Renal cortex interstitium (tissue), 11 donors: ENCODE results near the gene CHKA. TPM values are rescaled to one million over a fixed set of nuclear protein-coding genes. Genes with fewer than 3 reads are reported as not detected.

Experiments
- DNase-seq, 11 donors: peaks; one replicate each; pipeline ENCODE4 v3.0.0-alpha.2; 2013; ENCODE audit warnings: low read depth in 9 of 11, low spot score in 4 of 11; ENCODE audit errors: extremely low read depth in 1 of 11
- polyA plus RNA-seq, 3 donors: library from polyadenylated mRNA; unstranded; fragments of 120-200 nt; gene quantifications; one replicate each; pipeline ENCODE4 v1.2.1, GENCODE V29; 2013; ENCODE audit not compliant: insufficient read length in 3 of 3

The CHKA gene
- polyA plus RNA-seq, 3 donors = 31.9 to 49.8 (median 36.2) TPM

DNA sequence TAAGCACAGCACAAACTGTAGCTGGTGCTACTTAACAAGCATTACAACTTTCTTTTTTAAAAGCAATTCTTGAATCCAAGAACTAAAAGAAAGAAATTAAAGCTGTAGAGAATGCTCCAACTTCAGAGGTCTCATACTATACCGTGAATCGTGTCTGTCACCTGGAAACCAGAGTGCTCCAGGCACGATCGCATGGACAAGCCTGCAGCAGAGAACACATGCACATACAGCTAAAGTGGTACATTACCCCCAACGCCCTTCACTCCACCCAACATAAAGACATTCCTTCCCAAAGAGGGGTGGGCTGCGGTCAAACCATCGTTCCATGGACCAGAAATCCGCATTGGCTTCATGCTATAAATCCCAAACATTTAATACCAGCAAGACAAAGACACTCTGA is 31.5 kb downstream of the CHKA start:
- DNase-seq = no peak

DNA sequence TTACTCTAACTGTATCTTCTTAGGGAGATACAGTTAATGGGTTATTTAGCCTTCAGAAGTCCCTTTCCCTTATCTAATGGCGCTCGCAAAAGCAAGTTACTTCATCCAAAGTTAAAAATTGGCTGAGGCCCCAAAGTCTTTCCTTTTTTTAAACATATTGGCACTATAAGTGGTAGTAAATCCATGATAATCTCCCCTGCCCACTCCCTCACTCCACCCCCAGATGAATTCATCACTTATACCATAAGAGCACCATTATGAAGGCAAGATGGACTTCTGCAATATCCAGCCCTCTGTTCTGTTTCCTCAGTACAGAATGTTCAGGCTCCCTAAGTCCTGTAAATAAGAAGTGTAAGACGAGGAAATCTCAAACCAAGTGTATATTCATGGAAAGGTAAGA is 37.7 kb downstream of the CHKA start:
- DNase-seq = no peak

DNA sequence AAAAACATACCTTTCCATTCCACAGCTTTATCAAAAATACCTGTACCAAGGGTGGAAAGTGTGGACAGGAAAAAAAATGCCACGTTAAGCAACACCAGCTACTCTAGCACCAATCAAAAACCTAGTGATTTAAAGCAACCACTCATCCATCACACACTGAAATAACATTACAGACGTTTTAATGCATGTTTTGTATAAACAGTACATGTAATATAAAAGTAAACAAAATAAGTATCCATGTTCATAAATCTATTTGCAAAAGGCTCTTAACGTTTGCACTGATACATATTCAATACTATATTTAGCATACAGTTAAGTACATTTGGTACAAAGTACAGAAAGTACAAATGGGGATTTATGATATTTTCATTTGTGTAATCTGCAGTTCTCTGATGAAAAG is 38.7 kb downstream of the CHKA start:
- no peak for DNase-seq

DNA sequence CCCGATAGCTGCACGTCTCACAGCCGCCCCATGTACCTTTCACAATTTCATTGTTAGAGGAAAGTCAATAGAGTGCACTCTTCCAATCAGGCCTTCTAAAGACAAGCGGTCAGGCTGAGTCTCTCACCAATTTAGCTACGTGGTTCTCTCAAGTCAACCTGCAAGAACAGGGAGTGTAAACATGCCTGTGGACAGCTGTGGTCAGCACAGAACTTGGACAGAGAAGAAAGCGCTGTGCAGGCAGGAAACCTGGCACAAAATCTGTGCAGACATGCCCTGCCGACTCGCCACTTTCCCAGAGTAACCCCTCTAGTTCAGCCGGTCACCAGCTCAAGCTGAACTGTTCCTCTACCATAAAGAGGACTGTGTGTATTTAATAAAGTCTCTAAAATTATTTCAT is 39.5 kb downstream of the CHKA start:
- DNase-seq = no peak

DNA sequence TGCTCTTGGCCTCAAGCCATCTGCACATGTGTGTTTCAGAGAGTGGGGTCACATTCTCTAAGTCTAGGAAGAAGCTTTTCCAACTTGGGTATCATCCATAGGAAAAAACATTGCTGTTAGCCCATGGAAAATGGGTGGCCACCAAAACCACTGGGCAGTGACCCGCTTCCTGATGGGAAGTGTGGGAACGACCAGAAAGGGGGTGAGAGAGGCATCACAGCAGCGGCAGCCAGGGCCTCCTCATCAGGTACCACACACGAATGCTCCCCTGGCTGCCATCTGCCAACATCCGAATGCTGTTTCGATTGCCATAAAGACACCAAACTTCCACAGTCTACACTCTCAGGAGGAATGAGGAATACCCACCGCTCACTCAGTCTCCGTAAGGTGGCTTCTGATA is 40.3 kb downstream of the CHKA start:
- no peak for DNase-seq

DNA sequence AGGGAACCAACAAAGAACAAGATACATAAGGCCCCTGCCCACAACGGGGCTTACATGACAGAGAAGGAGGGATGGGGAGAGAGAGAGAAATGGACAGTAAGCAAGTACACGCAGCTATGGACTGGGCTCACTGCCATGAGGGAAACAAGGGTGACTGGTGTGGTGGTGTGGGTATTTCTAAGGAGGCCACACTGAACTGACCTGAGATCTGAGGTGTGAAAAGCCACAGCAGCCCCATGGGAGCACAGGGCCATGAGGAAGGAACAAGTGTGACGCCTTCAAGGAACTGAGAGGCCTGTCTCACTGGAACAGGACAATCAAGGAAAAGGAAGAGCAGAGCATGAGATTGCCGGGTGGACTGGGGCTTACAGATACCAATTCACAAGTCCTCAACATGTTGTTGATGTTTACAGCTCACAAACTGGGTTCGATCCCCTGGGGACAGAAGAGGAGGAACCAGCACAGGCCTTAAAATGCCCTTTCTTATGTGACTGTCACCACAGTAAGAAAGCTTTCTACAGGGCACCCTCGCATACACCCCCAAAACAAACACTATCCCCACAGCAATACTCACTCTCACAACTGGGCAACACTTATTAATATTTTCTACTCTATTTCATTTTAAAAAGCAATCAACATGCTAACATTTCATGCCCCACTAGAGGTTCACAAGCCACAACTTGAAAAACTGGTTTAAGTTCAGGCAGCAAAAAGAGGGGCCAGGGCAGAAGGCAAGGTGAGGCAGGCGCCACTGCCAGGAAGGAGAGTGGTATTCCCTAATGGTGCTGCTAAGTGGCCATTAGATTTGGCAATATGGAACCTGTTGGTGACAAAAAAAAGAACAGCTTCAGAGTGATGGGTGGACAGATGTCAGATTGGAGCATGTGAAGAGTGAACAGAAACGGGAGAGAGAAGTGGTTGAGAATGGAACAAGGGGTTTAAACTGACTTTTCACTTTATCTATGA is 43.3 kb downstream of the CHKA start:
- peak in 1 of 11 donors; percentile 18 for DNase-seq

DNA sequence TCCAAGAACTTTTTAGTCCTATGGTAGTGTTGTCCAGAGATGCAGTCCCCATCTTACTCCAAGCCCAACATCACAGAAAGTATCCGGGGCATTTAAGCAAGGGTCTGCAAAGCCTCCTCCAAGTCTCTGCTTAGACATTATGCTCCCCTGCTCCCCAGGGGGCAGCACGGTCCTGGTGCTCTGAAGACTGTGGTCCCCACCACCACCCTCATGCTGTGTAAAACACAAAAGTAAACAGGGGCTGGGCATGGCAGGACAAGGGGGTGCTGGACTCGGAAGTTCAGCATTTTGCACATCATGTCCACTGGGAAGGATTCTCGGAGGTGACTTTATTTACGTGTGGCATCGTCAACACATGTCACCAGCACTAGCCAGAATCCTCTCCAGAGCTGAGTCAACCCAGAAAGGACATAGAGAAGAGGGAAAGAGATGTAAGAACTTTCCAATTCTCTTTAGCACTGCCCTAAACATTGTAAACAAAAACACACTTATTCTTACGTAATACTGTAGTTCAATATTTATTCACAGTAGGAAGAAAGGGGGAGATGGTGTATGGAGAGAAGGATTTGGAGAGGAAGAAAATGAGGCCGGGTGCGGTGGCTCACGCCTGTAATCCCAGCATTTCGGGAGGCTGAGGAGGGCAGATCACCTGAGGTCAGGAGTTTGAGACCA is 44.7 kb downstream of the CHKA start:
- no peak for DNase-seq

DNA sequence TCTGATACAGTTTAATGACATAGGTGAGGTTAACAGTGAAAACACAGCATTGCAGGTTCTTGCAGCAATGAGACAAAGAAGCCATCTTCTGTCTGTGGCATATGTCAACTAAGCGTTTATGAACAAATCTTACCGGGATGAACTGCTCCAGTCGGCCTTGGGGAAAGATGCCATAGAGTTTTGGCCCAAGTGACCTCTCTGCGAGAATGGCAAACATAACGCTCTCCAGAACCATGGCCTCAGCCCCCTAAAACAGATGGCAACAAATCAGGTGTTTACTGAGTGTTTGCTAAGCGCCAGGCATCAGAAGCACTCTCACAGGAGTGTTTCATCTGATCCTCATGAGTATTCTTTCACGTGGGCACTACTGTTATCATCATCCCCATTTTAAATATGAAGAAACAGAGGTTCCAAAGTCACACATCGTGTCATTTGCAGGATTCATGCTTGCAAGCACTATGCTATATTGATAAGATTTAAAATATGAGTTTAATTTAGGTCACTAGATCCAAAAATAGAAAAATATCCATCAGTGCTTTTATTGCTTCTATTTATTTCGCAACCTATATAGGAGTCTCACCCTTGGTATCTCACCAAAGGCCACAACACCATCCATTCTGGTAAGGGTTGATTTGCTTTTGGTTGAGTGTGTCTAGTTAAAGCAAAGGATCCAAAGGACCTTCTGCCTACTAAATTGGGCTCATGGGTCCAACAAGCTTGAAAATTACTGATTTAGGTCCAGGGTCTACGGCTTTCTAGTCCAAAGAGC is 46.4 kb downstream of the CHKA start:
- DNase-seq = no peak

DNA sequence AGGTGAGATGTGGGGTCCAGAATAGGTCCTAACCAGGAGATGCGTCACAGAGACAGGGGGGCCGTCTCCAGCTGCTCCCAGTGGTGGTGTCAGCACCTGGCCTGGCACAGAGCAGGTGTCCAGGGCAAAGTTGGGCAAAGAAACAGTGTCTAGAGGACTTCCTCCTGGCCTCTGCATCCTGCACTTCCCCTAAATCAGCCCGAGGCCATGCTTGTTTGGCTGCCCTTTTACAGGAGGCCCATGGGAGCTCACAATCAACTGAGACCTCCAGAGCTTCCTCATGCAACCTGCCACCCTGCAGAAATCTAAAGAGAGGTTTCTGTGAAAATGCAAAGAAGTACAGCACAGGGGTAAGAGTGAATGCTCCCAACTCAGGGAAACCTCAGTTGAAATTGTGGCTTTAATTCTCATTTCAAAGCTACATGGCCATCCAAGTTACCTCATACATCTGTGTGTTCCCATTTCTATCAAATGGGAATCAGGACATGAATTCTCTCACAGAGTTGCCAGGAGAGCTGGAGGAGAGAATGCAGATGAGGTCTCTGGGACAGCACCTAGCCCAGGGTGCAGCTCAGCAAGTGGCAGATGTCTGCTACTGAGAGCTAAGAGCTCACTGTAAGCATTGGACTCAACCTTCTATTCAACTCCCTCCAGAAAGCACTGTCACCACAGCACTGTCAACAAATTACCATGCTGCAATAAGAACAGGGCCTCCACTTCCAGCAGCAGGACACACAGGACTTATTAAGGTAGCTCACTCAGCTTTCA is 49.7 kb downstream of the CHKA start:
- DNase-seq = no peak

DNA sequence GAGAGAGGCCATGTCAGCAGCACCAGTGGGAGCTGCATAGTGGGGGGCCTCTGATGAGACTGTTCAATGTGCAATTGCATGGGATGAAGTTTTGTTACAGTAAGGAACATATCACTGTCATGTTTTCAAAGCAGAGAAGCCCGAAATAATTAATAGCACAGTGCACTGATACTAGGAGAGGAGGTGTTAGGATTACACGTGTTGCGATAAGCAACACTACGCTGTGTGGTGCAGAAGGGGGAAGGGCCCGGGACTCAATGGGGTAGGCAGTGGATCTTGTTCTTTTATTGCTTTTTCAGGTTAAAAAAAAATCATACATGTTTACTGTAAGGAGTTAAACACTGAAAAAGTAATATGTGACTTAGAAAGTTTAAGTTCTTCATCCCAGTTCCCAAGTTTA is 53.2 kb downstream of the CHKA start:
- no peak for DNase-seq

DNA sequence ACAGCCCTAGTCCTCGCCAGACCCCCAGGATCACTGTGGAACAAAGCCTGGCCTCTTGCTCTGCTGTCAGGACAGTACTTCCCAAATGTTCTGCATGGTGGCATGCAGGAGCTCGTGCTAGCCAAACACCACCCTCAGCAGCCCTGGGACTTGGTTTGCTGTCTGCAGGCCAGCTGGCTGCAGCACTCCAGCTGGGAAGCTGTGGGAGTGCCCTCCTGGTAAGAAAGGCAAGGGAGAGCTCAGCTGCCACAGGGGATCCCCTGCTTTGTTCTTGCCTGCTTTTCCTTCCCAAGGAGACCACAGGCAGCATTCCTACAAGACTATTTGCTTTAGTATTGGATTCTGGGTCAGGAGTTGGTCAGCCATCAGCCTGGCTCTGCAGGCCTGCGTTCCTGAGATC is 54.4 kb downstream of the CHKA start:
- no peak for DNase-seq

DNA sequence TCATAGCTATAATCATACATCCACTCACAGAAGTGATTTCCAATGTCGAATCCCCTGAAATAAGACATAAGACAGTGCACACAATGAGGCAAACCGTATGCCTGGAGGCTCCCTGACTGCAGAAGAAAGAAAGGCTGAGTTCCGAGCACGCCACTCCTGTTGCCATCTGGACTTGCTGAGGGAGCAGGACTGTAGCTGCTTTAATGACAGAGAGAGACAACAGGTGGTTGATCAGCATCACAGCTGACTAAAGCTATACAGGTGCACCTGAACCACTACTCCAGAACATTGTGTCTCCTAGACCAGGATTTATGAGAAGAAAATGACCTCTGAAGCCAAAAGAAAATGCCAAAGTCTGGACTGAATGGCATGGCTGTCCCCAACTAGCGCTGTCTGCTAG is 55.3 kb downstream of the CHKA start:
- no peak for DNase-seq

DNA sequence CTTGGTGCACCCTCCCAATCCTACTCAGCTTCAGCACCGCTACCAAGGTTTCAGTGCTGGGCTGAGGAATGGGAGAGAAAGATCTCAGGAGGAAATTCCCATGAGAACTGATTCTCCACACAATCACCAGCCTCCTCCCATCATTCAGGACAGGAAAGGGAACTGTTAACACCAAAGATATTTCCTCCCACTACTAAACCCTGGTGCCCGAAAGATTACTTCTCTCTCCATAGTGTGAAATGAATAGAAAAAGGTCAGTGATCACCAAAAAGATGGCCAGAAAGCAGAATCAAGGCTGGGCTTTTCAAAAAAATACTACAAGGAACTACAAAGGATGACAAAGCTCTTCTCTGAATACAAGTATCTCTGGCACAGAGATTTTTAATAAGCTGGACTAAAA is 56.3 kb downstream of the CHKA start:
- no peak for DNase-seq

DNA sequence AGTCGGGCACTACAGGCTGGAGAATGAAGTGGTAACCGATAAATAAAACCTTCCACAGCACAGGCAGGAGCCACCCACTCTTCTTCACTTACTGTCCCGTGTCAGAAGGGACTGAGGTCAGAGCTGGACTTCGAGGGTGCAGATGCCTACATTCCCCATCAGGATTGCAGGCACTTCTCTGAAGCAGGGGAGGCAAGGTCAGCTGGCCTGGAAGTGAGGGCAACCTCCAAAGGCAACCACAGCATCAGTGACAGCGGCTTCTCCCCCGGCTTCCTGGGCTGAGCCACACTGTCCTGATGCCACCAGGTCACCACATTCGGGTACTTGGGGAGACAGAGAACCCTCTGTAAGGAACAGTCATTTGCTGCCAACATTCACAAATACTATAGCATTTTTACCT is 59.7 kb downstream of the CHKA start:
- no peak for DNase-seq

DNA sequence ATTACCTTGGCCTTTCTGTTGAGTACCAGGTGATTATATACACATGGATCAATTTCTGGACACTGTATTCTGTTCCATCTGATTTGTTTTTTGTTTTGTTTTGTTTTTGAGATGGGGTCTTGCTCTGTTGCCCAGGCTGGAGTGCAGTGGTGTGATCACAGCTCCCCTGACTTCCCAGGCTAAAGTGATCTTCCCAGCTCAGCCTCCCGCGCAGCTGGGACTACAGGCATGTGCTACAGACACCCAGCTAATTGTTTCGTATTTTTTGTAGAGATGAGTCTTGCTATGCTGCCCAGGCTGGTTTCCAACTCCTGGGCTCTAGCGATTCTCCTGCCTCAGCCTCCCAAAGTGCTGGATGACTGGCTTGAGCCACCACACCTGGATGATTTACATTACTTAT is 63.4 kb downstream of the CHKA start:
- DNase-seq = no peak

DNA sequence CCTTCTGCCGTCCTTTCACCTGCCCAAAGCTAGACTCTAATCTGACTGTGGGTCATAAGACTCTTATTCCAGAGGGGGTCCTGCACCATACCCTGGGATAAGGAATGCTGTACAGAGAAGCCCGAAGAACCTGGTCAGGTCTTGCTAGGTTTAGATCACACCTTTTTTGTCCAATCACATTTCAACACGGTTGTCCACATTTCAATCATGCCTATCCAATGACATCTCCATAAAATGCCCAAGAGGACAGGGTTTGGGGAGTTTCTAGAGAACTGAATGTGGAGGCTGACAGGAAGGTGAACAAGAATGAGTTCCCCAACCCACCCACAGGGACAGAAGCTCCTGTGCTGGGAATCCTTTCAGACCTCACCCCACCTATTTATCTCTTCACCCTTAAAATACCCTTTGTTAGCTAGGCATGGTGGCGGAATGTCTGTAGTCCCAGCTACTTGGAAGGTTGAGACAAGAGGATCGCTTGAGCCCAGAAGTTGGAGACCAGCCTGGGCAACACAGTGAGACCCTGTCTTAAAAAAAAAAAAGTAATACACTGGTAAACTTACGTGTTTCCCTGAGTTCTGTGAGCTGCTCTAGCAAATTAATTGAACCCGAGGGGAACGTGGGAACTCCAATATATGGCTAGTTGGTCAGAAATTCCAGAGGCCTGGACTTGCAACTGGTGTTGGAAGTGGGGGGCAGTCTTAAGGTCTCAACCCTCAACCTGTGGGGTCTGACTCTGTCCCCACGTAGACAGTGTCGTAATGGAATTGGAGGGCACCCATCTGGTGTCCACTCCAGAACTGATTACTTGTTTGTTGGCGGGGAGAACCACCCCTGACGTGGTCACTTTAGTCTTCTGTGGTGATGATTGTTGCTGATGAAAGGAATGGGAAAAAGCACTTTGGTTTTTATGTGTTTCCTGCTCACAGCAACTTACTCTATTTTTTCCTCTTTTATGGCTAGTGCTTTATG is 64.6 kb downstream of the CHKA start:
- no peak for DNase-seq

DNA sequence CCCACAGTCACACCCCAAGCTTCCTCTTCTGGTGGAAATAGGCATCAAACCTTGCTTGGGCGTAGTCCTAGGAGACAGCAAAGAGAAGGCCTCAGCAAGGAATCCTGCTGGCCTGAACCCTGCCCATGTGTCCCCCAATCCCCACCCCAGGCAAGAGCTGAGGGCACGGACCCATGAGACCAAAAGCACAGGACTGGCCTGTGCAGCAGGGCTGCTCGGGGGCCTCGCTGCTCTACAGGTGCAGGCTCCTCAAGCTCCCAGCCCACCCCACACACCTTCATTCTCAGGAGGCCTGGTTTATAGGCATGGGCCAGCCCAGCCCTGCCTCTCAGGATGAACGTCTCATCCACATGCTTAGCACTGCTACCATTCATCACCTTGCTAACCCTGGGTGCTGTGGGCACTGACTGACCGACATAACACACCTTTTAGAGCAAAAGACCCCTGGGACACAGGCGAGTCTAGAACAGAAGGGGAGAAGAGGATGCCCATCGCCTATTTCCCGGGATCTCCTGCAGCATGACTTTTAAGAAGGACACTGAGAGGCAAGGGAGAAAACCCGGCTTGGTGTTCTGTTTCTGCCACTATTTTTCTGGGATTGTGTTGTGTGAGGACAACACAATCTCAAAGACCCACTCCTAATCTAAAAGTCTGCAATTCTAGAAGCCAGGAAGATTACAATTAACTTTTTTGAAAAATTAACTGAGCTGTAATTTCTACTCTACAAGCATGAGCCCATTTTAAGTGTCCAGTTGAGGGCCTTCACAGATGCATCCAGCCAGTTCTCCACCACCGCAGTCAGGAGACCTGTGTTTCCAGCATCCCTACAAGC is 67.0 kb downstream of the CHKA start:
- no peak for DNase-seq
